ENCODE results near the gene FTO. TPM values are rescaled to one million over a fixed set of nuclear protein-coding genes. Genes with fewer than 3 reads are reported as not detected.

The FTO gene
- total and polyA plus RNA-seq, 2 of the 13 experiments (the other 11 are each of a cell fraction or from before 2014, with no cell fraction given) = 41.6 to 55.8 TPM

DNA sequence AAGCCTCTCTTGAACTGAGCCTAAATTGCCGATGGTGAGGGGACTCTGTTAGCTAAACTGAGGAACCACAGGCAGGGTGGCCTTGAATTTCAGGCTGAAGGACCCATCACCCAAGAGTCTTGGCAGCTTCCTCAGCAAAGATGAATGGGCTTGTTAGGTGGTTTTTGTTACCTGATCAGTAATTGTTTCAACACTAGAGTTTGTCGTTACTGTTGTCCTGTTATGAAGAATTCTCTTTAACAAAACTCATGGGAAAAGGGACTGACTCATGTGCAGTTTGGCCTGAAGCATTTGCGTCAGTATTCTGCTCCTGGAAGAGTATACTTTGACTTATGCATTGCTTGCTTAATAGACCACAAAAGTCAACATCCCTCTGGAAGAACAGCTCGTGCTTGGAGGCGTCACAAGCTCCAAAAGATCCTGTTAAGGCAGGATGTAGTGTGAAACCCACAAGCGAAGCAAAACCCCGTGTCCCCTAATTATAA lies 376.6 kb downstream of the FTO start (continued):
- TF ChIP-seq, protein P1, sequence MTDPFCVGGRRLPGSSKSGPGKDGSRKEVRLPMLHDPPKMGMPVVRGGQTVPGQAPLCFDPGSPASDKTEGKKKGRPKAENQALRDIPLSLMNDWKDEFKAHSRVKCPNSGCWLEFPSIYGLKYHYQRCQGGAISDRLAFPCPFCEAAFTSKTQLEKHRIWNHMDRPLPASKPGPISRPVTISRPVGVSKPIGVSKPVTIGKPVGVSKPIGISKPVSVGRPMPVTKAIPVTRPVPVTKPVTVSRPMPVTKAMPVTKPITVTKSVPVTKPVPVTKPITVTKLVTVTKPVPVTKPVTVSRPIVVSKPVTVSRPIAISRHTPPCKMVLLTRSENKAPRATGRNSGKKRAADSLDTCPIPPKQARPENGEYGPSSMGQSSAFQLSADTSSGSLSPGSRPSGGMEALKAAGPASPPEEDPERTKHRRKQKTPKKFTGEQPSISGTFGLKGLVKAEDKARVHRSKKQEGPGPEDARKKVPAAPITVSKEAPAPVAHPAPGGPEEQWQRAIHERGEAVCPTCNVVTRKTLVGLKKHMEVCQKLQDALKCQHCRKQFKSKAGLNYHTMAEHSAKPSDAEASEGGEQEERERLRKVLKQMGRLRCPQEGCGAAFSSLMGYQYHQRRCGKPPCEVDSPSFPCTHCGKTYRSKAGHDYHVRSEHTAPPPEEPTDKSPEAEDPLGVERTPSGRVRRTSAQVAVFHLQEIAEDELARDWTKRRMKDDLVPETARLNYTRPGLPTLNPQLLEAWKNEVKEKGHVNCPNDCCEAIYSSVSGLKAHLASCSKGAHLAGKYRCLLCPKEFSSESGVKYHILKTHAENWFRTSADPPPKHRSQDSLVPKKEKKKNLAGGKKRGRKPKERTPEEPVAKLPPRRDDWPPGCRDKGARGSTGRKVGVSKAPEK (CRISPR knock-in tag; IDR thresholded peaks at IDR 0.05; ENCODE audit: borderline replicate concordance) = 0 out of 2 replicates have a peak, but pooled peaks have one; percentile 54
- 0 out of 2 replicates have a peak, but pooled peaks have one; percentile 15 for TF ChIP-seq PHF8 (CRISPR knock-in tag; IDR thresholded peaks at IDR 0.05)
- TF ChIP-seq ZNF264 (CRISPR knock-in tag; IDR thresholded peaks at IDR 0.05) = 0 out of 2 replicates have a peak, but pooled peaks have one; percentile 43
- TF ChIP-seq GZF1 (CRISPR knock-in tag; IDR thresholded peaks at IDR 0.05) = peak; percentile 54; the same call in 1 of the 2 replicates
- TF ChIP-seq ZNF607 (CRISPR knock-in tag; IDR thresholded peaks at IDR 0.05; ENCODE audit: borderline replicate concordance) = no peak
- TF ChIP-seq ZKSCAN8 (CRISPR knock-in tag; IDR thresholded peaks at IDR 0.05; ENCODE audit: borderline replicate concordance) = peak; percentile 70; the same call in 1 of the 2 replicates
- no peak for TF ChIP-seq GPN1 (CRISPR knock-in tag; IDR thresholded peaks at IDR 0.05; ENCODE audit: borderline replicate concordance)
- TF ChIP-seq BRCA1 (CRISPR knock-in tag; IDR thresholded peaks at IDR 0.05) = peak; percentile 47; the same call in 1 of the 2 replicates
- peak; percentile 75 for TF ChIP-seq BHLHE40 (IDR thresholded peaks at IDR 0.05; ENCODE audit: low read length)
- 0 out of 2 replicates have a peak, but pooled peaks have one; percentile 29 for TF ChIP-seq ZNF335 (CRISPR knock-in tag; IDR thresholded peaks at IDR 0.05)
- TF ChIP-seq, protein P2, sequence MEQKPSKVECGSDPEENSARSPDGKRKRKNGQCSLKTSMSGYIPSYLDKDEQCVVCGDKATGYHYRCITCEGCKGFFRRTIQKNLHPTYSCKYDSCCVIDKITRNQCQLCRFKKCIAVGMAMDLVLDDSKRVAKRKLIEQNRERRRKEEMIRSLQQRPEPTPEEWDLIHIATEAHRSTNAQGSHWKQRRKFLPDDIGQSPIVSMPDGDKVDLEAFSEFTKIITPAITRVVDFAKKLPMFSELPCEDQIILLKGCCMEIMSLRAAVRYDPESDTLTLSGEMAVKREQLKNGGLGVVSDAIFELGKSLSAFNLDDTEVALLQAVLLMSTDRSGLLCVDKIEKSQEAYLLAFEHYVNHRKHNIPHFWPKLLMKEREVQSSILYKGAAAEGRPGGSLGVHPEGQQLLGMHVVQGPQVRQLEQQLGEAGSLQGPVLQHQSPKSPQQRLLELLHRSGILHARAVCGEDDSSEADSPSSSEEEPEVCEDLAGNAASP (CRISPR knock-in tag; IDR thresholded peaks at IDR 0.05; ENCODE audit: borderline replicate concordance) = peak; percentile 61; the same call in 1 of the 2 replicates
- peak; percentile 44; the same call in 1 of the 2 replicates for TF ChIP-seq ATF7-NPFF (CRISPR knock-in tag; IDR thresholded peaks at IDR 0.05; ENCODE audit: low read depth)
- TF ChIP-seq ZSCAN9 (CRISPR knock-in tag; IDR thresholded peaks at IDR 0.05; ENCODE audit: borderline replicate concordance) = peak; percentile 86; the same call in 1 of the 2 replicates
- TF ChIP-seq CREM (IDR thresholded peaks at IDR 0.05) = peak; percentile 69
- no peak for TF ChIP-seq CREM (CRISPR knock-in tag; IDR thresholded peaks at IDR 0.05)
- 0 out of 2 replicates have a peak, but pooled peaks have one; percentile 61 for TF ChIP-seq STAT6 (CRISPR knock-in tag; IDR thresholded peaks at IDR 0.05; ENCODE audit: borderline replicate concordance)
- TF ChIP-seq POGZ (CRISPR knock-in tag; IDR thresholded peaks at IDR 0.05) = peak; percentile 62; the same call in 1 of the 2 replicates
- peak; percentile 76; the same call in 1 of the 2 replicates for TF ChIP-seq ZBTB20 (CRISPR knock-in tag; IDR thresholded peaks at IDR 0.05; ENCODE audit: borderline replicate concordance, low read depth)
- TF ChIP-seq REPIN1 (CRISPR knock-in tag; IDR thresholded peaks at IDR 0.05; ENCODE audit: borderline replicate concordance, low read depth) = peak; percentile 4; the same call in 1 of the 2 replicates
- TF ChIP-seq NFE2L1 (CRISPR knock-in tag; IDR thresholded peaks at IDR 0.05; ENCODE audit: borderline replicate concordance) = no peak
- TF ChIP-seq PPARG (CRISPR knock-in tag; conservative IDR thresholded peaks at IDR 0.05) = no peak
